H1 (cell line): Measurements from ENCODE around the gene TCIRG1. TPM values are rescaled to one million over a fixed set of nuclear protein-coding genes. Genes with fewer than 3 reads are reported as not detected.

Experiments
- CTCF ChIA-PET: fragments of 300-600 bp; sonication (Branson Sonifier 250); formaldehyde crosslinking; loops from one replicate; lab custom pipeline; 2021; ENCODE audit not compliant: partially characterized antibody; lab: Charles Lee
- POLR2A ChIA-PET: fragments of 300-600 bp; sonication (Branson Sonifier 250); formaldehyde crosslinking; loops from one replicate; lab custom pipeline; 2021; ENCODE audit warnings: inconsistent platforms; ENCODE audit not compliant: partially characterized antibody; lab: Charles Lee
- DNase-seq, 2 experiments: peaks; one replicate each; pipeline versions ENCODE4 v3.0.0 to v3.0.0-alpha.2; 2010 to 2022; ENCODE audit warnings: low spot score in 2 of 2, low read depth in 1 of 2, mixed read lengths in 1 of 2
- FAIRE-seq: peaks from 2 replicates; lab custom pipeline; 2011; peaks lifted over from hg19 to GRCh38; lab: Jason Lieb, UNC
- H2AFZ ChIP-seq: 2 replicates; pipeline ENCODE4 v1.8.1; 2012; ENCODE audit warnings: low read length, inconsistent platforms
- H2AK5ac ChIP-seq: 2 replicates; pipeline ENCODE4 v1.6.1; 2013; ENCODE audit warnings: low read depth, low read length
- H2BK120ac ChIP-seq: replicated peaks from 2 replicates; pipeline ENCODE3; 2013; ENCODE audit warnings: low read depth, low read length, inconsistent platforms
- H2BK12ac ChIP-seq: 2 replicates; pipeline ENCODE4 v1.6.1; 2013; ENCODE audit warnings: low read depth, low read length
- H2BK15ac ChIP-seq: 2 replicates; pipeline ENCODE4 v1.6.1; 2013; ENCODE audit warnings: low read length
- H2BK20ac ChIP-seq: 2 replicates; pipeline ENCODE4 v1.6.1; 2013; ENCODE audit warnings: low read length
- H2BK5ac ChIP-seq: 2 replicates; pipeline ENCODE4 v1.6.1; 2013; ENCODE audit warnings: low read depth, low read length
- H3K14ac ChIP-seq: 2 replicates; pipeline ENCODE4 v1.6.1; 2013; ENCODE audit warnings: inconsistent platforms; ENCODE audit not compliant: insufficient read length
- H3K18ac ChIP-seq: 2 replicates; pipeline ENCODE4 v1.6.1; 2013; ENCODE audit warnings: low read length; ENCODE audit errors: extremely low read depth
- H3K23ac ChIP-seq: 2 replicates; pipeline ENCODE4 v1.6.1; 2013; ENCODE audit warnings: inconsistent platforms; ENCODE audit not compliant: insufficient read length
- H3K23me2 ChIP-seq: 2 replicates; pipeline ENCODE4 v1.6.1; 2013; ENCODE audit warnings: low read depth, low read length
- H3K27ac ChIP-seq: 2 replicates; pipeline ENCODE4 v1.6.1; 2011; ENCODE audit warnings: low read depth, low read length, inconsistent platforms
- H3K27me3 ChIP-seq, 4 experiments: replicated peaks in 1 of 4; 1 replicate in 1 of 4; 2 replicates in 3 of 4; pipeline versions ENCODE4 v1.6.1 to v1.8.1; 2011 to 2013; ENCODE audit warnings: low read length in 3 of 4, mild to moderate bottlenecking in 3 of 4, inconsistent platforms in 2 of 4, mixed read lengths in 2 of 4, moderate library complexity in 1 of 4; ENCODE audit not compliant: control insufficient read depth in 3 of 4, insufficient read depth in 3 of 4; ENCODE audit errors: extremely low read depth in 1 of 4
- H3K36me3 ChIP-seq, 4 experiments: 2 replicates each; pipeline versions ENCODE4 v1.6.1 to v1.8.1; 2011 to 2013; ENCODE audit warnings: mild to moderate bottlenecking in 4 of 4, low read length in 3 of 4, moderate library complexity in 2 of 4, control low read depth in 1 of 4, inconsistent platforms in 1 of 4; ENCODE audit not compliant: insufficient read depth in 4 of 4, control insufficient read depth in 2 of 4
- H3K4ac ChIP-seq: replicated peaks from 2 replicates; pipeline ENCODE3; 2013; ENCODE audit warnings: low read length, low read depth, mixed read lengths, inconsistent platforms; ENCODE audit not compliant: insufficient read length
- H3K4me1 ChIP-seq, 4 experiments: replicated peaks in 1 of 4; 1 replicate in 1 of 4; 2 replicates in 3 of 4; pipeline versions ENCODE4 v1.6.1 to v1.8.1; 2011 to 2013; ENCODE audit warnings: low read length in 3 of 4, inconsistent platforms in 2 of 4, mixed read lengths in 1 of 4; ENCODE audit not compliant: insufficient read depth in 4 of 4, control insufficient read depth in 3 of 4
- H3K4me2 ChIP-seq, 2 experiments: 2 replicates each; pipeline versions ENCODE4 v1.6.1 to v1.8.1; 2011 to 2013; ENCODE audit warnings: low read depth in 2 of 2, low read length in 2 of 2, control low read depth in 1 of 2, inconsistent platforms in 1 of 2, mild to moderate bottlenecking in 1 of 2; ENCODE audit not compliant: insufficient read depth in 1 of 2
- H3K4me3 ChIP-seq, 4 experiments: fragments of 200-600, 300-600 bp in 1 of 4; sonication (generic), shearing (Covaris generic), sonication (Bioruptor Twin) in 1 of 4; 2 replicates each; pipeline versions ENCODE4 v1.5.1 to v1.8.1; 2011 to 2016; ENCODE audit warnings: low read length in 4 of 4, low read depth in 3 of 4, control low read depth in 2 of 4, inconsistent platforms in 2 of 4, mild to moderate bottlenecking in 2 of 4, mixed read lengths in 1 of 4, moderate library complexity in 1 of 4; ENCODE audit not compliant: insufficient read depth in 2 of 4; ENCODE audit errors: extremely low read depth in 1 of 4
- H3K56ac ChIP-seq: replicated peaks from 2 replicates; pipeline ENCODE3; 2013; ENCODE audit warnings: low read depth, mild to moderate bottlenecking, mixed read lengths, low read length, inconsistent platforms; ENCODE audit not compliant: insufficient read length
- H3K79me1 ChIP-seq: 2 replicates; pipeline ENCODE4 v1.6.1; 2013; ENCODE audit warnings: low read depth, low read length, control low read depth
- H3K79me2 ChIP-seq, 2 experiments: 2 replicates each; pipeline versions ENCODE4 v1.6.1 to v1.8.1; 2012 to 2013; ENCODE audit warnings: low read length in 2 of 2, mild to moderate bottlenecking in 2 of 2, inconsistent platforms in 1 of 2; ENCODE audit not compliant: insufficient read depth in 2 of 2, control insufficient read depth in 1 of 2
- H3K9ac ChIP-seq, 4 experiments: replicated peaks in 1 of 4; 1 replicate in 1 of 4; 2 replicates in 3 of 4; pipeline versions ENCODE4 v1.6.1 to v1.8.1; 2011 to 2013; ENCODE audit warnings: low read depth in 3 of 4, low read length in 3 of 4, control low read depth in 2 of 4, mild to moderate bottlenecking in 2 of 4, moderate library complexity in 2 of 4, inconsistent platforms in 1 of 4; ENCODE audit errors: extremely low read depth in 1 of 4
- H3K9me3 ChIP-seq, 2 experiments: 2 replicates each; pipeline versions ENCODE4 v1.6.1 to v1.8.1; 2012 to 2013; ENCODE audit warnings: mild to moderate bottlenecking in 2 of 2, moderate library complexity in 2 of 2, control low read depth in 1 of 2, inconsistent platforms in 1 of 2, low read depth in 1 of 2, low read length in 1 of 2, mixed read lengths in 1 of 2; ENCODE audit not compliant: insufficient read depth in 2 of 2
- H4K20me1 ChIP-seq, 2 experiments: replicated peaks in 1 of 2; 2 replicates each; pipeline versions ENCODE3 to v1.8.1; 2011 to 2013; ENCODE audit warnings: inconsistent platforms in 2 of 2, low read length in 2 of 2, mild to moderate bottlenecking in 1 of 2; ENCODE audit not compliant: insufficient read depth in 2 of 2, control insufficient read depth in 1 of 2
- H4K5ac ChIP-seq: 2 replicates; pipeline ENCODE4 v1.6.1; 2013; ENCODE audit warnings: low read length, low read depth, mixed read lengths, inconsistent platforms; ENCODE audit not compliant: insufficient read length
- H4K8ac ChIP-seq: 2 replicates; pipeline ENCODE4 v1.8.0; 2013; ENCODE audit warnings: mild to moderate bottlenecking, moderate library complexity, low read length, inconsistent platforms; ENCODE audit not compliant: insufficient read depth; ENCODE audit errors: extremely low read depth
- H4K91ac ChIP-seq: replicated peaks from 2 replicates; pipeline ENCODE3; 2013; ENCODE audit warnings: low read length, mixed read lengths, inconsistent platforms; ENCODE audit not compliant: insufficient read length
- BRCA1 ChIP-seq: IDR thresholded peaks from 2 replicates; pipeline ENCODE4 v1.6.1; 2012; ENCODE audit warnings: low read depth, low read length, improper control_type of control experiment
- CREB1 ChIP-seq: IDR thresholded peaks from 2 replicates; pipeline ENCODE4 v1.6.1; 2012; ENCODE audit warnings: inconsistent platforms
- CTBP2 ChIP-seq: IDR thresholded peaks from 2 replicates; pipeline ENCODE4 v1.7.0; 2011; ENCODE audit warnings: borderline replicate concordance, mild to moderate bottlenecking, moderate library complexity, mixed read lengths, low read length; ENCODE audit not compliant: insufficient read depth, insufficient read length
- HDAC6 ChIP-seq: IDR thresholded peaks from one replicate; pipeline ENCODE4 v1.7.1; 2012; ENCODE audit warnings: low read depth, mild to moderate bottlenecking, inconsistent platforms, low read length, moderate library complexity
- NRF1 ChIP-seq: IDR thresholded peaks from 2 replicates; pipeline ENCODE4 v1.6.1; 2011; ENCODE audit warnings: mild to moderate bottlenecking, low read depth, low read length, improper control_type of control experiment
- POLR2AphosphoS5 ChIP-seq: IDR thresholded peaks from 2 replicates; pipeline ENCODE4 v1.6.1; 2011; ENCODE audit warnings: low read depth, low read length
- RFX5 ChIP-seq: IDR thresholded peaks from 2 replicates; pipeline ENCODE4 v1.6.1; 2011; ENCODE audit warnings: low read depth, low read length, improper control_type of control experiment, borderline replicate concordance
- SAP30 ChIP-seq: fragments of 300-600 bp; sonication (generic); IDR thresholded peaks from 2 replicates; pipeline ENCODE4 v1.7.1; 2012; ENCODE audit warnings: low read length, moderate library complexity, mild to moderate bottlenecking, inconsistent platforms; ENCODE audit not compliant: insufficient read depth, insufficient replicate concordance
- SIN3A ChIP-seq, 2 experiments: IDR thresholded peaks in 1 of 2; conservative IDR thresholded peaks in 1 of 2; 2 replicates each; pipeline ENCODE4 v1.6.1; 2011 to 2012; ENCODE audit warnings: low read length in 2 of 2, improper control_type of control experiment in 1 of 2, low read depth in 1 of 2, mild to moderate bottlenecking in 1 of 2
- SP1 ChIP-seq: IDR thresholded peaks from 2 replicates; pipeline ENCODE4 v1.6.1; 2011; ENCODE audit warnings: low read depth, low read length
- SP4 ChIP-seq: IDR thresholded peaks from 2 replicates; pipeline ENCODE4 v1.6.1; 2012; ENCODE audit warnings: low read length, inconsistent platforms
- WGBS, 2 experiments: shearing (Covaris generic) in 1 of 2; methylation state at CpG; one replicate each; pipeline versions ENCODE4 v1.1.6 to v1.1.7; 2013 to 2015; ENCODE audit warnings: low lambda C conversion rate in 2 of 2, mixed read lengths in 2 of 2, inconsistent platforms in 1 of 2, low coverage in 1 of 2, missing lambda C conversion rate in 1 of 2; ENCODE audit not compliant: insufficient replicate concordance in 2 of 2, insufficient coverage in 1 of 2, insufficient read length in 1 of 2; ENCODE audit errors: extremely low coverage in 1 of 2, missing lambda C conversion rate in 1 of 2; 5-methylcytosine and 5-hydroxymethylcytosine counted together
- polyA plus RNA-seq, 7 experiments: library from polyadenylated mRNA; depleted of rRNA in 3 of 7; stranded (reverse) in 5 of 7; unstranded in 2 of 7; fragments of >200 nt in 5 of 7; fragments of 200-250 nt in 2 of 7; gene quantifications; 1 replicate in 5 of 7; 2 replicates in 1 of 7; 4 replicates in 1 of 7; pipeline versions ENCODE4 v1.2.1 to v1.2.3, GENCODE V29; 2011 to 2013; ENCODE audit warnings: missing spikeins in 2 of 7, mixed read lengths in 2 of 7
- total RNA-seq: library from RNA; stranded (reverse); fragmentation: NEBNext Ultra II Directional; extraction: Animal tissue kit (Norgen Biotek cat#: 25700); gene quantifications from 2 replicates; pipeline ENCODE4 v1.2.1, GENCODE V29; 2021

Gene TCIRG1
- total and polyA plus RNA-seq, 2 of the 8 experiments (the other 6 are each of a cell fraction or from before 2014, with no cell fraction given) = 25.3 to 39.6 TPM

GRCh38 chr11:67999704-68000103, 39.1 kb upstream of the TCIRG1 start:
- Histone ChIP-seq H2AK5ac (no peak overlapping the region), H3K9ac (no peak overlapping the region), H3K18ac (no peak overlapping the region), H3K56ac (no peak overlapping the region), H2BK15ac (no peak overlapping the region), H3K27ac (no peak overlapping the region), H3K27me3 (peaks cover 0 to 5% (median under 1%) of the 10 kb centered on the region in 4 experiments; a peak in 2 of 7 replicates), H4K5ac (no peak overlapping the region), H3K14ac (no peak overlapping the region), H2BK20ac (no peak overlapping the region), H3K36me3 (no peaks in the 10 kb centered on the region), H3K4me3 (no peak overlapping the region), H2BK5ac (no peak overlapping the region), H3K79me1 (no peaks in the 10 kb centered on the region), H3K4ac (no peak overlapping the region), H4K8ac (peak overlapping the region; percentile 12; the same call in 1 of the 2 replicates), H3K4me2 (no peak overlapping the region), H3K23ac (no peak overlapping the region), H2AFZ (no peak overlapping the region), H3K23me2 (peaks cover 14% of the 10 kb centered on the region), H3K9me3 (no peaks in the 10 kb centered on the region), H3K4me1 (peaks cover 0 to 17% (median 11%) of the 10 kb centered on the region in 4 experiments; a peak in 6 of 7 replicates), H2BK120ac (no peak overlapping the region), H3K79me2 (no peaks in the 10 kb centered on the region), H2BK12ac (no peak overlapping the region), H4K91ac (no peak overlapping the region), H4K20me1 (peaks cover 0 to 2% of the 10 kb centered on the region in 2 experiments)
- POLR2A ChIA-PET = interaction anchor here (0.8 kb wide), 1 partner anchor 11 kb away, joined by 3 read pairs; the partner anchor contains the start of gene ALDH3B1
- TF ChIP-seq SP4 (no peak), NRF1 (no peak), BRCA1 (no peak), CREB1 (no peak), SIN3A (conservative IDR thresholded peaks at IDR 0.05 in 1 of 2, IDR thresholded peaks at IDR 0.05 in 1 of 2; ENCODE audit: low read depth in 1 of 2, low read length in 2 of 2) (no peak), CTBP2 (no peak), SAP30 (no peak), RFX5 (no peak), SP1 (no peak), HDAC6 (no peak), POLR2AphosphoS5 (no peak)
- CTCF ChIA-PET = interaction anchor here (0.6 to 3.9 kb wide), 3 partner anchors 10 to 35 kb away, joined by 3 to 20 read pairs (median 4); partner anchors contain the start of gene ALDH3B1
- no peak for FAIRE-seq
- no peak for DNase-seq
- 95% methylated on average over 4 of the region's 5 CpGs; no CpG with 5 or more reads in 1 of the 2 experiments for WGBS, 2 experiments
